H1 (cell line): ENCODE measurements around the gene MFAP1. TPM values are rescaled to one million over a fixed set of nuclear protein-coding genes. Genes with fewer than 3 reads are reported as not detected.

Experiments
- CTCF ChIA-PET: fragments of 300-600 bp; sonication (Branson Sonifier 250); formaldehyde crosslinking; loops from one replicate; lab custom pipeline; 2021; ENCODE audit not compliant: partially characterized antibody; lab: Charles Lee
- POLR2A ChIA-PET: fragments of 300-600 bp; sonication (Branson Sonifier 250); formaldehyde crosslinking; loops from one replicate; lab custom pipeline; 2021; ENCODE audit warnings: inconsistent platforms; ENCODE audit not compliant: partially characterized antibody; lab: Charles Lee
- DNase-seq, 2 experiments: peaks; one replicate each; pipeline versions ENCODE4 v3.0.0 to v3.0.0-alpha.2; 2010 to 2022; ENCODE audit warnings: low spot score in 2 of 2, low read depth in 1 of 2, mixed read lengths in 1 of 2
- FAIRE-seq: peaks from 2 replicates; lab custom pipeline; 2011; peaks lifted over from hg19 to GRCh38; lab: Jason Lieb, UNC
- H2AFZ ChIP-seq: 2 replicates; pipeline ENCODE4 v1.8.1; 2012; ENCODE audit warnings: low read length, inconsistent platforms
- H2AK5ac ChIP-seq: 2 replicates; pipeline ENCODE4 v1.6.1; 2013; ENCODE audit warnings: low read depth, low read length
- H2BK120ac ChIP-seq: replicated peaks from 2 replicates; pipeline ENCODE3; 2013; ENCODE audit warnings: low read depth, low read length, inconsistent platforms
- H2BK12ac ChIP-seq: 2 replicates; pipeline ENCODE4 v1.6.1; 2013; ENCODE audit warnings: low read depth, low read length
- H2BK15ac ChIP-seq: 2 replicates; pipeline ENCODE4 v1.6.1; 2013; ENCODE audit warnings: low read length
- H2BK20ac ChIP-seq: 2 replicates; pipeline ENCODE4 v1.6.1; 2013; ENCODE audit warnings: low read length
- H2BK5ac ChIP-seq: 2 replicates; pipeline ENCODE4 v1.6.1; 2013; ENCODE audit warnings: low read depth, low read length
- H3K14ac ChIP-seq: 2 replicates; pipeline ENCODE4 v1.6.1; 2013; ENCODE audit warnings: inconsistent platforms; ENCODE audit not compliant: insufficient read length
- H3K18ac ChIP-seq: 2 replicates; pipeline ENCODE4 v1.6.1; 2013; ENCODE audit warnings: low read length; ENCODE audit errors: extremely low read depth
- H3K23ac ChIP-seq: 2 replicates; pipeline ENCODE4 v1.6.1; 2013; ENCODE audit warnings: inconsistent platforms; ENCODE audit not compliant: insufficient read length
- H3K23me2 ChIP-seq: 2 replicates; pipeline ENCODE4 v1.6.1; 2013; ENCODE audit warnings: low read depth, low read length
- H3K27ac ChIP-seq: 2 replicates; pipeline ENCODE4 v1.6.1; 2011; ENCODE audit warnings: low read depth, low read length, inconsistent platforms
- H3K27me3 ChIP-seq, 4 experiments: replicated peaks in 1 of 4; 1 replicate in 1 of 4; 2 replicates in 3 of 4; pipeline versions ENCODE4 v1.6.1 to v1.8.1; 2011 to 2013; ENCODE audit warnings: low read length in 3 of 4, mild to moderate bottlenecking in 3 of 4, inconsistent platforms in 2 of 4, mixed read lengths in 2 of 4, moderate library complexity in 1 of 4; ENCODE audit not compliant: control insufficient read depth in 3 of 4, insufficient read depth in 3 of 4; ENCODE audit errors: extremely low read depth in 1 of 4
- H3K36me3 ChIP-seq, 4 experiments: 2 replicates each; pipeline versions ENCODE4 v1.6.1 to v1.8.1; 2011 to 2013; ENCODE audit warnings: mild to moderate bottlenecking in 4 of 4, low read length in 3 of 4, moderate library complexity in 2 of 4, control low read depth in 1 of 4, inconsistent platforms in 1 of 4; ENCODE audit not compliant: insufficient read depth in 4 of 4, control insufficient read depth in 2 of 4
- H3K4ac ChIP-seq: replicated peaks from 2 replicates; pipeline ENCODE3; 2013; ENCODE audit warnings: low read length, low read depth, mixed read lengths, inconsistent platforms; ENCODE audit not compliant: insufficient read length
- H3K4me1 ChIP-seq, 4 experiments: replicated peaks in 1 of 4; 1 replicate in 1 of 4; 2 replicates in 3 of 4; pipeline versions ENCODE4 v1.6.1 to v1.8.1; 2011 to 2013; ENCODE audit warnings: low read length in 3 of 4, inconsistent platforms in 2 of 4, mixed read lengths in 1 of 4; ENCODE audit not compliant: insufficient read depth in 4 of 4, control insufficient read depth in 3 of 4
- H3K4me2 ChIP-seq, 2 experiments: 2 replicates each; pipeline versions ENCODE4 v1.6.1 to v1.8.1; 2011 to 2013; ENCODE audit warnings: low read depth in 2 of 2, low read length in 2 of 2, control low read depth in 1 of 2, inconsistent platforms in 1 of 2, mild to moderate bottlenecking in 1 of 2; ENCODE audit not compliant: insufficient read depth in 1 of 2
- H3K4me3 ChIP-seq, 4 experiments: fragments of 200-600, 300-600 bp in 1 of 4; sonication (generic), shearing (Covaris generic), sonication (Bioruptor Twin) in 1 of 4; 2 replicates each; pipeline versions ENCODE4 v1.5.1 to v1.8.1; 2011 to 2016; ENCODE audit warnings: low read length in 4 of 4, low read depth in 3 of 4, control low read depth in 2 of 4, inconsistent platforms in 2 of 4, mild to moderate bottlenecking in 2 of 4, mixed read lengths in 1 of 4, moderate library complexity in 1 of 4; ENCODE audit not compliant: insufficient read depth in 2 of 4; ENCODE audit errors: extremely low read depth in 1 of 4
- H3K56ac ChIP-seq: replicated peaks from 2 replicates; pipeline ENCODE3; 2013; ENCODE audit warnings: low read depth, mild to moderate bottlenecking, mixed read lengths, low read length, inconsistent platforms; ENCODE audit not compliant: insufficient read length
- H3K79me1 ChIP-seq: 2 replicates; pipeline ENCODE4 v1.6.1; 2013; ENCODE audit warnings: low read depth, low read length, control low read depth
- H3K79me2 ChIP-seq, 2 experiments: 2 replicates each; pipeline versions ENCODE4 v1.6.1 to v1.8.1; 2012 to 2013; ENCODE audit warnings: low read length in 2 of 2, mild to moderate bottlenecking in 2 of 2, inconsistent platforms in 1 of 2; ENCODE audit not compliant: insufficient read depth in 2 of 2, control insufficient read depth in 1 of 2
- H3K9ac ChIP-seq, 4 experiments: replicated peaks in 1 of 4; 1 replicate in 1 of 4; 2 replicates in 3 of 4; pipeline versions ENCODE4 v1.6.1 to v1.8.1; 2011 to 2013; ENCODE audit warnings: low read depth in 3 of 4, low read length in 3 of 4, control low read depth in 2 of 4, mild to moderate bottlenecking in 2 of 4, moderate library complexity in 2 of 4, inconsistent platforms in 1 of 4; ENCODE audit errors: extremely low read depth in 1 of 4
- H3K9me3 ChIP-seq, 2 experiments: 2 replicates each; pipeline versions ENCODE4 v1.6.1 to v1.8.1; 2012 to 2013; ENCODE audit warnings: mild to moderate bottlenecking in 2 of 2, moderate library complexity in 2 of 2, control low read depth in 1 of 2, inconsistent platforms in 1 of 2, low read depth in 1 of 2, low read length in 1 of 2, mixed read lengths in 1 of 2; ENCODE audit not compliant: insufficient read depth in 2 of 2
- H4K20me1 ChIP-seq, 2 experiments: replicated peaks in 1 of 2; 2 replicates each; pipeline versions ENCODE3 to v1.8.1; 2011 to 2013; ENCODE audit warnings: inconsistent platforms in 2 of 2, low read length in 2 of 2, mild to moderate bottlenecking in 1 of 2; ENCODE audit not compliant: insufficient read depth in 2 of 2, control insufficient read depth in 1 of 2
- H4K5ac ChIP-seq: 2 replicates; pipeline ENCODE4 v1.6.1; 2013; ENCODE audit warnings: low read length, low read depth, mixed read lengths, inconsistent platforms; ENCODE audit not compliant: insufficient read length
- H4K8ac ChIP-seq: 2 replicates; pipeline ENCODE4 v1.8.0; 2013; ENCODE audit warnings: mild to moderate bottlenecking, moderate library complexity, low read length, inconsistent platforms; ENCODE audit not compliant: insufficient read depth; ENCODE audit errors: extremely low read depth
- H4K91ac ChIP-seq: replicated peaks from 2 replicates; pipeline ENCODE3; 2013; ENCODE audit warnings: low read length, mixed read lengths, inconsistent platforms; ENCODE audit not compliant: insufficient read length
- BACH1 ChIP-seq: IDR thresholded peaks from 2 replicates; pipeline ENCODE4 v1.6.1; 2012; ENCODE audit warnings: low read length, improper control_type of control experiment
- FOSL1 ChIP-seq: IDR thresholded peaks from 2 replicates; pipeline ENCODE4 v1.6.1; 2011; ENCODE audit warnings: mild to moderate bottlenecking, low read depth, low read length, moderate library complexity; ENCODE audit not compliant: insufficient read depth
- JUN ChIP-seq: IDR thresholded peaks from 2 replicates; pipeline ENCODE4 v1.6.1; 2011; ENCODE audit warnings: low read depth, mild to moderate bottlenecking, improper control_type of control experiment, low read length
- KDM1A ChIP-seq: fragments of 200-600, 300-600 bp; sonication (generic); IDR thresholded peaks from 2 replicates; pipeline ENCODE4 v1.7.1; 2016; ENCODE audit warnings: mild to moderate bottlenecking, low read length, borderline replicate concordance
- KDM4A ChIP-seq: IDR thresholded peaks from one replicate; pipeline ENCODE4 v1.7.1; 2012; ENCODE audit warnings: low read depth, mild to moderate bottlenecking, moderate library complexity, low read length, inconsistent platforms; ENCODE audit not compliant: severe bottlenecking
- NANOG ChIP-seq: IDR thresholded peaks from 2 replicates; pipeline ENCODE4 v1.6.1; 2011; ENCODE audit warnings: low read length, low read depth, mild to moderate bottlenecking, inconsistent platforms; ENCODE audit not compliant: insufficient read depth, poor library complexity, severe bottlenecking
- POLR2A ChIP-seq, 2 experiments: IDR thresholded peaks; 1 replicate in 1 of 2; 2 replicates in 1 of 2; pipeline ENCODE4 v1.6.1; 2011; ENCODE audit warnings: low read depth in 2 of 2, low read length in 2 of 2, mild to moderate bottlenecking in 2 of 2; ENCODE audit errors: control extremely low read depth in 1 of 2
- TAF7 ChIP-seq: optimal IDR thresholded peaks from 2 replicates; pipeline ENCODE3; 2011; ENCODE audit warnings: low read depth, mild to moderate bottlenecking, inconsistent platforms, low read length, moderate library complexity, borderline replicate concordance
- TEAD4 ChIP-seq: IDR thresholded peaks from 2 replicates; pipeline ENCODE4 v1.6.1; 2012; ENCODE audit warnings: low read depth, low read length, inconsistent platforms, mixed read lengths
- WGBS, 2 experiments: shearing (Covaris generic) in 1 of 2; methylation state at CpG; one replicate each; pipeline versions ENCODE4 v1.1.6 to v1.1.7; 2013 to 2015; ENCODE audit warnings: low lambda C conversion rate in 2 of 2, mixed read lengths in 2 of 2, inconsistent platforms in 1 of 2, low coverage in 1 of 2, missing lambda C conversion rate in 1 of 2; ENCODE audit not compliant: insufficient replicate concordance in 2 of 2, insufficient coverage in 1 of 2, insufficient read length in 1 of 2; ENCODE audit errors: extremely low coverage in 1 of 2, missing lambda C conversion rate in 1 of 2; 5-methylcytosine and 5-hydroxymethylcytosine counted together
- polyA plus RNA-seq, 7 experiments: library from polyadenylated mRNA; depleted of rRNA in 3 of 7; stranded (reverse) in 5 of 7; unstranded in 2 of 7; fragments of >200 nt in 5 of 7; fragments of 200-250 nt in 2 of 7; gene quantifications; 1 replicate in 5 of 7; 2 replicates in 1 of 7; 4 replicates in 1 of 7; pipeline versions ENCODE4 v1.2.1 to v1.2.3, GENCODE V29; 2011 to 2013; ENCODE audit warnings: missing spikeins in 2 of 7, mixed read lengths in 2 of 7
- total RNA-seq: library from RNA; stranded (reverse); fragmentation: NEBNext Ultra II Directional; extraction: Animal tissue kit (Norgen Biotek cat#: 25700); gene quantifications from 2 replicates; pipeline ENCODE4 v1.2.1, GENCODE V29; 2021
- TF ChIP-seq, protein P1 (sequence below): IDR thresholded peaks from 2 replicates; pipeline ENCODE4 v1.6.1; 2012; ENCODE audit warnings: low read length, inconsistent platforms

The MFAP1 gene
- total and polyA plus RNA-seq, 2 of the 8 experiments (the other 6 are each of a cell fraction or from before 2014, with no cell fraction given) = 23.6 to 36.7 TPM

DNA sequence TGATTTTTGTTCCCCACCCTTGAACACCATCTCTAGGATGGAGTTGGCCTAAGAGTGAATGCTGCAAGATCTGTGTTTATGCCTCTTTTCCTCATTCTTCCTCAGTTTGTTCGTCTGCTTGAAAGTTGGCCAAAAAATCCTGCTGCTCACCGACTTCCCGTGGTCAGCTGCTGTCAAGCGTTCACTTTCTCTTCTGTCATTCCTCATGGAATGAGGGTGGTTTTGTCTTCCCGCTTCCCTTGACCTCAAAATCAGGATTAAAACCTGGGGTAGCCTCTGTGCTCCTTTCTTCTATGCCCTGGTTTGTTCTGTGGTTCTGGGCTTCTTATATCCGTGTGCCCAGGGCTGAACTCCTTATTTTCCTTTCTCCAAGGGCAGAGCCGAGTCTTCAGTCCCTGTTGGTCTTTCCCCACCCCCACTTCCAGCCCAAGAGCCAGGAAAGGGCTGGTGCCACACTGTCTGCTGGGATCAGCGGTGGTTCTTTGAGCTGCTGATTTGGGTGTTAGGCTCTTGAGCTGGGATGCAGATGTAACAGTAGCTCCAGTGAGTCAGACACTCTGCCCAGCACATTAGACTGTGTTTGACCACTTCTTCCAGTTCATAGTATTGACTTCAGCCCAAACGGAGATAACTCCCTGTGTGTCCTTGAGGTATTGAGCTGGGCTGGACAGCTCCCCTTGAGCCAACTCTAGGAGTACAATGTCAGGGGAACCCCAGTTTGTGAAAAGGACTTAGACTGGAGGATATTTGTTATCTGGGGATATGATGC, 30.0 kb downstream of the MFAP1 start:
- Histone ChIP-seq H2AFZ (no peak overlapping the region), H3K4me2 (peak overlapping the region; percentile 30 to 98; a peak in 1 of 4 replicates)
- TF ChIP-seq BACH1 (no peak), KDM4A (no peak), NANOG (no peak), POLR2A (IDR thresholded peaks at IDR 0.05; ENCODE audit: control extremely low read depth in 1 of 2, low read depth in 2 of 2, low read length in 2 of 2) (peak in 1 of 2 experiments; percentile 24; a peak in 2 of 3 replicates), TEAD4 (no peak), JUN (no peak), KDM1A (no peak), FOSL1 (no peak), TAF7 (peak; percentile 37)
- TF ChIP-seq, protein P1, sequence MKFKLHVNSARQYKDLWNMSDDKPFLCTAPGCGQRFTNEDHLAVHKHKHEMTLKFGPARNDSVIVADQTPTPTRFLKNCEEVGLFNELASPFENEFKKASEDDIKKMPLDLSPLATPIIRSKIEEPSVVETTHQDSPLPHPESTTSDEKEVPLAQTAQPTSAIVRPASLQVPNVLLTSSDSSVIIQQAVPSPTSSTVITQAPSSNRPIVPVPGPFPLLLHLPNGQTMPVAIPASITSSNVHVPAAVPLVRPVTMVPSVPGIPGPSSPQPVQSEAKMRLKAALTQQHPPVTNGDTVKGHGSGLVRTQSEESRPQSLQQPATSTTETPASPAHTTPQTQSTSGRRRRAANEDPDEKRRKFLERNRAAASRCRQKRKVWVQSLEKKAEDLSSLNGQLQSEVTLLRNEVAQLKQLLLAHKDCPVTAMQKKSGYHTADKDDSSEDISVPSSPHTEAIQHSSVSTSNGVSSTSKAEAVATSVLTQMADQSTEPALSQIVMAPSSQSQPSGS = no peak

More for the DNA sequence above, 30.0 kb downstream of the MFAP1 start:
- Histone ChIP-seq H3K4me3 (peak overlapping the region in 1 of 4 experiments; percentile 31; a peak in 1 of 8 replicates), H2AK5ac (no peak overlapping the region), H4K20me1 (peaks cover 4 to 17% of the 10 kb centered on the region in 2 experiments), H4K8ac (no peak overlapping the region), H3K27me3 (no peaks in the 10 kb centered on the region), H3K79me2 (peaks cover 0 to 26% of the 10 kb centered on the region in 2 experiments; a peak in 2 of 4 replicates), H3K27ac (0 out of 2 replicates have a peak overlapping the region, but pooled peaks have one; percentile 54), H3K56ac (no peak overlapping the region), H3K36me3 (peaks cover 12 to 48% (median 22%) of the 10 kb centered on the region in 4 experiments), H2BK15ac (no peak overlapping the region), H2BK12ac (no peak overlapping the region), H4K91ac (no peak overlapping the region), H3K14ac (no peak overlapping the region), H3K23me2 (peaks cover 4% of the 10 kb centered on the region), H2BK120ac (no peak overlapping the region), H3K4me1 (peaks cover 19 to 28% (median 24%) of the 10 kb centered on the region in 4 experiments; a peak in 6 of 7 replicates), H2BK20ac (no peak overlapping the region), H3K9me3 (no peaks in the 10 kb centered on the region), H3K4ac (no peak overlapping the region), H3K23ac (no peak overlapping the region), H2BK5ac (no peak overlapping the region; the same call in 1 of the 2 replicates), H3K9ac (no peak overlapping the region), H3K79me1 (peaks cover 19% of the 10 kb centered on the region), H4K5ac (no peak overlapping the region), H3K18ac (0 out of 2 replicates have a peak overlapping the region, but pooled peaks have one; percentile 24)
- ChIA-PET POLR2A (interaction anchor here (1.5 to 8.9 kb wide), 10 partner anchors 9 to 49 kb away, joined by 3 to 71 read pairs (median 8); partner anchors contain the start of genes ELL3, MFAP1 and PDIA3), CTCF (interaction anchor here (1.2 to 1.4 kb wide), 3 partner anchors 18 to 280 kb away, joined by 3 to 4 read pairs (median 3); partner anchors contain the start of gene ELL3)
- DNase-seq (no peak), FAIRE-seq (no peak)
- 94% methylated on average over 9 of the region's 9 CpGs; no CpG with 5 or more reads in 1 of the 2 experiments for WGBS, 2 experiments
